Measurements from ENCODE around the gene TRIM16. TPM values are rescaled to one million over a fixed set of nuclear protein-coding genes. Genes with fewer than 3 reads are reported as not detected.

TRIM16 gene
- total and polyA plus RNA-seq, 2 of the 8 experiments (the other 6 are each of a cell fraction or from before 2014, with no cell fraction given) = 15.2 to 29.1 TPM

DNA sequence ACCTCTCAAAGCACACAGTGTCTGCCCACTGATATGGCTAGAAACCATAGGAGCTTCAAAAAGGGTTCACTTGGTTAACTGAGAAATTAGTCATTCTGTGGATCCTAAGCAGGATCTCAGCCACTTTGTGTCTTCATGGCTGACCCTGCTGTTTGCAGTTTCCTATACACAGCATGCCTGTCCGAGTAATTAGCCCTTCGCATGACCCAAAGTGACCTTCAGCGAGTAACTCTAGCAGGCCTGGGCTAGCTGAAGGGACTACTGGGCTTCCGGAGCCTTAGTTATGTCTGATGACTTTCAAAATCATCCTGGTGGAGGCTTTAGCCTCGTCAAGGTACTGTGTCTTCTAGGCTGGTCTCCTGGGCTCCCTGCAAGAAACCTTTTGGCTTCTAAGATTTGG, 35.7 kb downstream of the TRIM16 start:
- 93% methylated on average over 5 of the region's 5 CpGs; no CpG with 5 or more reads in 1 of the 2 experiments for WGBS, 2 experiments (ENCODE audit: extremely low coverage in 1 of 2, insufficient coverage in 1 of 2, insufficient read length in 1 of 2, insufficient replicate concordance in 2 of 2, low coverage in 1 of 2, low lambda C conversion rate in 2 of 2, missing lambda C conversion rate in 1 of 2)
- no peak overlapping the region for H2AK5ac ChIP-seq (ENCODE audit: low read depth, low read length)
- no peak for DNase-seq (ENCODE audit: low read depth in 1 of 2, low spot score in 2 of 2)
- H3K4me1 ChIP-seq (replicated peaks in 1 of 4; ENCODE audit: control insufficient read depth in 3 of 4, insufficient read depth in 4 of 4, low read length in 3 of 4) = peaks cover 0 to 19% (median 11%) of the 10 kb centered on the region in 4 experiments; a peak in 6 of 7 replicates
- H3K18ac ChIP-seq (ENCODE audit: extremely low read depth, low read length) = no peak overlapping the region
- no peak overlapping the region for H2BK12ac ChIP-seq (ENCODE audit: low read depth, low read length)
- POLR2A ChIA-PET (ENCODE audit: partially characterized antibody) = no interaction called here
- no peak overlapping the region for H2BK5ac ChIP-seq (ENCODE audit: low read depth, low read length)
- no peaks in the 10 kb centered on the region for H3K27me3 ChIP-seq (replicated peaks in 1 of 4; ENCODE audit: control insufficient read depth in 3 of 4, extremely low read depth in 1 of 4, insufficient read depth in 3 of 4, low read length in 3 of 4)
- no peak overlapping the region for H2AFZ ChIP-seq (ENCODE audit: low read length)
- H3K36me3 ChIP-seq (ENCODE audit: control insufficient read depth in 2 of 4, insufficient read depth in 4 of 4, low read length in 3 of 4) = no peaks in the 10 kb centered on the region; a peak in 1 of 8 replicates
- no peak overlapping the region for H3K9ac ChIP-seq (replicated peaks in 1 of 4; ENCODE audit: extremely low read depth in 1 of 4, low read depth in 3 of 4, low read length in 3 of 4)
- no peaks in the 10 kb centered on the region for H3K23me2 ChIP-seq (ENCODE audit: low read depth, low read length)
- no peak overlapping the region for H3K56ac ChIP-seq (replicated peaks; ENCODE audit: insufficient read length, low read depth, low read length)
- H3K79me2 ChIP-seq (ENCODE audit: control insufficient read depth in 1 of 2, insufficient read depth in 2 of 2, low read length in 2 of 2) = no peaks in the 10 kb centered on the region
- no peaks in the 10 kb centered on the region for H3K79me1 ChIP-seq (ENCODE audit: low read depth, low read length)
- H4K5ac ChIP-seq (ENCODE audit: insufficient read length, low read depth, low read length) = no peak overlapping the region
- no peak overlapping the region for H3K27ac ChIP-seq (ENCODE audit: low read depth, low read length)
- no peak overlapping the region for H2BK20ac ChIP-seq (ENCODE audit: low read length)
- TF ChIP-seq SIRT6 (IDR thresholded peaks at IDR 0.05; ENCODE audit: low read length) (no peak), KDM5A (IDR thresholded peaks at IDR 0.05; ENCODE audit: low read length) (no peak), TAF1 (IDR thresholded peaks at IDR 0.05; ENCODE audit: low read depth, low read length) (no peak), FOSL1 (IDR thresholded peaks at IDR 0.05; ENCODE audit: insufficient read depth, low read depth, low read length) (no peak), SAP30 (IDR thresholded peaks at IDR 0.05; ENCODE audit: insufficient read depth, insufficient replicate concordance, low read length) (no peak), SIX5 (IDR thresholded peaks at IDR 0.05; ENCODE audit: low read depth, low read length) (no peak), RAD21 (IDR thresholded peaks at IDR 0.05 in 1 of 2, conservative IDR thresholded peaks at IDR 0.05 in 1 of 2; ENCODE audit: low read depth in 2 of 2, low read length in 2 of 2) (no peak)
- H2BK120ac ChIP-seq (replicated peaks; ENCODE audit: low read depth, low read length) = no peak overlapping the region
- no peak overlapping the region for H3K4me3 ChIP-seq (ENCODE audit: extremely low read depth in 1 of 4, insufficient read depth in 2 of 4, low read depth in 3 of 4, low read length in 4 of 4)
- H3K4ac ChIP-seq (replicated peaks; ENCODE audit: insufficient read length, low read depth, low read length) = no peak overlapping the region
- FAIRE-seq = no peak
- H3K4me2 ChIP-seq (ENCODE audit: insufficient read depth in 1 of 2, low read depth in 2 of 2, low read length in 2 of 2) = no peak overlapping the region
- H4K8ac ChIP-seq (ENCODE audit: extremely low read depth, insufficient read depth, low read length) = no peak overlapping the region
- no peaks in the 10 kb centered on the region for H3K9me3 ChIP-seq (ENCODE audit: insufficient read depth in 2 of 2, low read depth in 1 of 2, low read length in 1 of 2)
- no peak overlapping the region for H3K14ac ChIP-seq (ENCODE audit: insufficient read length)
- H3K23ac ChIP-seq (ENCODE audit: insufficient read length) = no peak overlapping the region
- CTCF ChIA-PET (ENCODE audit: partially characterized antibody) = interaction anchor here (0.7 to 0.8 kb wide), 2 partner anchors 11 to 14 kb away, joined by 3 read pairs; no protein-coding TSS in a partner anchor
- H4K20me1 ChIP-seq (replicated peaks in 1 of 2; ENCODE audit: control insufficient read depth in 1 of 2, insufficient read depth in 2 of 2, low read length in 2 of 2) = no peaks in the 10 kb centered on the region
- no peak overlapping the region for H4K91ac ChIP-seq (replicated peaks; ENCODE audit: insufficient read length, low read length)
- no peak overlapping the region for H2BK15ac ChIP-seq (ENCODE audit: low read length)

Measured in H1 (cell line).